AG20443 (cell line): Measurements from ENCODE around the gene KRT4.

ENCODE experiments used
- DNase-seq: peaks from one replicate; pipeline ENCODE4 v3.0.0; 2012; ENCODE audit warnings: low spot score, mixed read lengths

The KRT4 gene

DNA sequence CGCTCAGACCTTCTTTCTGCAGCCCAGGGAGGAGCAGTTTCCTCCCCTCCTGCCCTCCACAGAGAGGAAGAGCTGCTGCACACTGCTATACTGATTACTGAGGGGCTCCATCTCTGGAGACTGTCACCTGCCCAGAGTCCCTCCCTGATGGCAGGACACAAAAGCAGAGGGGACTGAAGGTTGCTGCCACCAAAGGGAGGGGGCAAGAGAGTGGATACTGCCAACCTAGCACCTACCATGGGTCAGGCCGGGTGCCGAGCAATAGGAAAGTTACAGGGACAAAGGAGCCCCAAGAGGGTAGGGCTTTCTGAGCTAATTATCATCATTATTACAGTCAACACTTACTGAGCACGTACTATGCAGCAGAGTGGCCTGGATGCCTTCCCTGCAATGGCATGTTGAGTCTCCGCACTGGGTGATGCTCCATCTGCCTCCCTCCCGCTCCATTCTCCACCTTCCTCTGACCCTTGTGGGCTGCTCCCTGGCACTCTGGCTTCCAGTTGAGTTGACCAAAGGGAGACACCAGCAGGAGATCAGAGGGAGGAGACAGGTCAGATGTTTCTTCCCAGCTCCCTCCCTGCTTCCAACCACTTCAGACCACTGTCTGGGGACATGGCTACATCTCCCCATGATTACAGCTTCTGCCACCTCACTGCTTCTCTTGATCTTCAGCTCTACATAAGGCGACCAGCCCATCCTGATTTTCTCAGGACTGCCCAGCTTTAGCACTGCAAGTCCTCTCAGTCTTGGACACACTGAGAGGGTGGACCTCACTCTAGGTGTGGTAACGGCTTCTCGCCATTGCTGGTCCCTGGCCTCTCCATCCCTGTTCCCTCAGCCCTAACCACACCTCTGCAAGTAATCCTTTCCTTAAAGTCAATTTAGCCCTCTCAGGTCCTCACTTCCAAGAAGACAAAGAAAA is 22.8 kb upstream of the KRT4 start:
- DNase-seq, result no peak

GRCh38 chr12:52836042-52836466 is 22.1 kb upstream of the KRT4 start:
- DNase-seq, result peak; percentile 75

- no peak for DNase-seq
Measured at GRCh38 chr12:52835271-52836041, 21.5 kb upstream of the KRT4 start.

- no peak for DNase-seq
Measured at GRCh38 chr12:52834727-52835001, 20.7 kb upstream of the KRT4 start.

DNA sequence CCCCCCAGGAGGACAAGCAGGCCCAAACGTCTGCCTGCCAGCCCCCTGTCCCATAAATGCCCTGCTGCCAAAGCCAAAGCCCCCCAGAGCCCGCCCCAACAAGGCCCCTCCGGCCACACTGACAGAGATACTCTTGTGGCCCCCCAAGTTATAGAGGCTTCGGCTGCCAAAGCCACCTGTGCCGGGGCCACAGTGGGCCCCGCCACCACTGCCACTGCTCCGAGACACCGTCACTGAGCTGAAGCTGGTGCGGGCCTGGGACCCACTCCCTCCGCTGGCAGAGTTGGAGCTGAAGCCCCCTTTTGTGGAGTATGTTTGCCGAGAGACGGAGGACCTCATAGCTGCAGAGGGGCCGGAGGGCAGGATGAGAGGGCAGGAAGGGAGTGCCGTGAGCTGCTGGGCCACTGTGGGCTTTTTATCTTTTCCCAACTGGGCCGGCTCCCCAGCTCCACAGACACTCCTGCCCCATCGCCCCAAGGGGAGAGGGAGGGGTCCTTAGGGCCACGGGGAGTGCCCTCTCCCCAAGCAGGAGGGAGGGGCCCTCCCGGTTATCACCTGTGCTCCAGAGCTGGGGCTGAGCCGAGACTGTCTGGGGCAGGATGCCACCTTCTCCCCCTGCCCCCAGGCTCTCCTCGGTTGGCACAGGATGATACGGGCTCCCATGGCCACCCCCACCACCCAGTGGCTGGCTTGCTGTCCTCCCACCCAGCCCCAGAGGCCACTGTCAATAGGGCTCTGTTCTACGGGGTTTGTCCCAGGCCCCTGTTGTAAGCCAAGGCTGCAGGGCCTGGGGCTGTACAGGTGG is 20.2 kb upstream of the KRT4 start, which contains the start of gene KRT79:
TSS of gene KRT79 (minus strand) at position 390 of the 805 bp plus-strand sequence. CDS start at position 339, 51 bp downstream.
- DNase-seq, result no peak

DNA sequence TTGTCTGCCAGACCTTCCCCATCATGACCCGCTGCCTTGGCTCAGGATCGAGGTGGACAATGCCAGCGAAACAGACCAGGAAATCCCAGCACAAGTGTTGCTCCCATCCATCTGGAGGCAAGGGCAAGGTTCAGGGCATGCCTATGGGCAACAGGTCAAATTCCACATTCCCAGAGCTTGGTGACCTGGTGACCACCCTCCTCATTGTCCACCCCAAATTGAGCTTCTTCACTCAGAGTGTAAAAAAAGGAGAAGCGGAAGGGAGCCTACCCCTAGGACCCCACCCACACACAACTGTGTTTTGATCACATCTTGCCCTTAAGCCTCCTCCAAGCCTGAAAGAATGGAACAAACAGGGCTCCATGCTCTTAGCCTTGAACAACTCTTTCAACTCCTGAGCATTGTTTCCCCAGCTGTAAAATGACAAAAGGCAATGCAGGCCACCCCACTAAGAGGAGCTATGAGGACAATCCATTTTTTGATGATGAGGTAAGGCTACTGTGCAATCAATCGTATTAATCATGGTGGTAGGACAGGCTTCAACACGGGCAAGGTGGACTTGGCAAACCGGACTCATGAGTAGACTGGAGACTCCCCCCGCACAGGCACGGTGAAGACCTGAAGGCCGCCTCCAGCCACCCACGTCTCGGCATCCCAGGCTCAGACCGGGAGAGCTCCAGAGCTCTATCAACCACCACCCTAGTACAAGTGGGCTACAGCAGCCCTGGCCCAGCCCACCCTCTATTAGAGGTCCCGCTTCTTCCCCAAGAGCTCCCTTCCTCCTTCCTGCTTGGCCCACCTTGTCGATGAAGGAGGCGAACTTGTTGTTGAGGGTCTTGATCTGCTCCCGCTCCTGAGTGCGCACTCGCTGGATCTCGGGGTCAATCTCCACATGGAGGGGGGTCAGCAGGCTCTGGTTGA is 19.3 kb upstream of the KRT4 start:
- DNase-seq, result no peak

DNA sequence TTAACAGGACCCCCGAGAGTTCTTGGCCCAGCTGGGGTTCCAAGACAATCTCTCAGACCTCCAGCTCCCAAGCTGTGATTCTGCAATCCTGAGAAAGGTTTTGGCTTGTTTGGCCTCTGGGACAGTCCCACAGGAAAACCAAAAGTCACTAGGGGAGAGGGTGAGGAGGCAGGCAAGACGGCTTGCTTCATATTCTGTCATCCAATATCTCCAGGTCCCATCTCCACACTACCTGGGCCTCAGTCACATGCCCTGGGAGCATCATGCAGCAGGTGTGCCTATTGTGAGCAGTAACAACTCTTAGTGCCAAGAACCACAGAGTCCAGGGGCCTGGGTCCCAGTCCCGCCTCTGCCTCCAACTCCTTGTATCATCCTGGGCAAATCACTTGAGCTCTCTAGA is 18.5 kb upstream of the KRT4 start:
- no peak for DNase-seq

DNA sequence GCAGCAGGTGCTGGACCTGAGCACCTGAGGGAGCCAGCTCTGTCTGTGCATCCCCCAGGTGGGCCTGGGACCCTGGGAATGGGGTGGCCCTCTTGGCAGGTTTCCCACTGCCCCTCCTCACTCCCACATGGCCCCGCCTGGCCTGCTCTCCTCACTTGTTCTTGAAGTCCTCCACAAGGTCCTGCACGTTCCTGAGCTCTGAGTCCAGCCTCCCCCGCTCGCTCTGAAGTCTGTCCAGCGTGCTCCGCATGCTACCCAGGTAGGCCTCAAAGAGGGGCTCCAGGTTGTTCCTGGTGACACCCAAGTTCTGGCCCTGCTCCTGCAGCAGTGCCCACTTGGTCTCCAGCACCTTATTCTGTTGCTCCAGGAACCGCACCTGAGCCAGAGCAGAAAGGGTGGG is 17.3 kb upstream of the KRT4 start:
- no peak for DNase-seq

DNA sequence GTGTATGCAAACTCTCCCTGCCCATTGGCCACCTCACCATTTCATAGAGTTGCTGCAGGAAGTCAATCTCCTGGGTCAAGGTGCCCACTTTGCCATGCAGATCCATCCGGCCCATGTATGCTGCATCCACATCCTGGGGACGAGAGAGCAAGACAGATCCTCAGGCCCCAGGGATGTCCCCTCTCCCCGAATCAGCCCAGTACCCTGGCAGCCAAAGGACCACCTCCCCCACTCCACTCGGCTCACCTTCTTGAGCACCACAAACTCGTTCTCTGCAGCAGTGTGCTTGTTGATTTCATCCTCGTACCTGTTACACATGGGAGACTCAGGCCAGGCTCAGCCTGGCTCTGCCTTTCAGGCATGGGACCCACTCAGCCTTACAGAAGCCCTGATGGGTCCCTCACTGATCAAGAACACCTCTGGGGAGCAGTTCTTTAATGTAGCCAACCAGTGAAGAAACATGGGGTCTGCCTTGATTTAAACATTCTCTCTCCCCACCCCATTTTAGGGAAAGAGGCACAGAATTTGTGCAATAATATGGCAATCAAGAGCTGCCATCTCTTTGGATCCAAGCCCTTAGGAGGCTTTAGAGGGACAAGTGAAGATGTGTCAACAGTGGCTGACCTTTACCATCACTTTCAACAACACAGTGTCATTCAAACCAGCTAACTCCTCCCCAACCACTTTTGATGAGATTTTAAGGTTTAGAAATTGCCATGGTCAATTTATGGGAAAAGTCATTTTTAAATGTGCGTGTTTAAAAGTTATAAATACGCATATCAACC is 16.3 kb upstream of the KRT4 start:
- DNase-seq, result no peak

DNA sequence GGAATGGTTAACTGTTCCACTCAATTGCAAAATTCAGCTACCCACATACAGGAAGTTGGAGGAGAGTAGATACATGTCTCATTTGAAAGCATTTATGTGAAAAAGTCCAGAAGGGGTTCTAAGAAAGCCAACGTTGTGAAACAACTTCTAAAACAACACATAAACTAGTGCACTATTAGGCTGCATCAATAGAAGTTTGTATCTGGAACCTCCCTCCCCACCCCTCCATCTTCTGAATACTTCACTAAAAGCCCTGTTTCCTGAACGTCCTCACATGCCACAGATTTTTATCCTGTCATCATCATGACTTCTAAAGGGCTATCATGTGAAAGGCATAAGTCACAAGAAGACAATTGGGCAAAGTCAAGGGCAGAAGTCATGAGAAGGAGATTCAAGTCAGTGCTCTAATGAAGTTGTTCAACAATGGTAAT is 14.7 kb upstream of the KRT4 start:
- DNase-seq, result no peak

- DNase-seq, result no peak
Measured at GRCh38 chr12:52828156-52828555, 14.2 kb upstream of the KRT4 start.

DNA sequence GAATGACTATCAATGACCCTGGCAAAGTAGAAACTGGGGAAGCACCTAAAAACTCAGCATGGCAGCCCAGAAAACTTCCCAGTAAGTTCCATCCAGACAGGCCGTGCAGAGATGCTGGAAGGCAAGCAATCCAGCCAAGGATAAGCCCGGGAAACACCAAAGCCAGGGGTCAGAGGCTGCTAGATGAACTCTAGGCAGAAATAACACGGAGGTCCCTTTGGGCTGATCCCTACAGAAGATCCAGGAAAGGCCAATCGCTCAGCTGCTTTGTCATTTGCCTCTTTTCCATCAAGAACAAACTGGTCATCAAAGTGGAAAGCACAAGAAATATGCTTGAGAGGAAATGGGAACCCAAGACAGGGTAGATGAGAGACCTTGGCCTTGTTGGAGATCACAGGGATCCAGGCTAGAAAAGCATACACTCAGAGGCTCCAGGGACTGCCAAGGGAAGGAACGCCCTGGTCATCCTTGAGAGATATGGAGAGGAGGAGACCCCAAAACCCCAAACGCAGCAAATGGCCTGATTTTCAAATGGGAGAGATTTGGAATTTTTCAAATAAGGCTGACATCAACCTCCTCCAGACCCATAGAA is 13.7 kb upstream of the KRT4 start:
- no peak for DNase-seq

DNA sequence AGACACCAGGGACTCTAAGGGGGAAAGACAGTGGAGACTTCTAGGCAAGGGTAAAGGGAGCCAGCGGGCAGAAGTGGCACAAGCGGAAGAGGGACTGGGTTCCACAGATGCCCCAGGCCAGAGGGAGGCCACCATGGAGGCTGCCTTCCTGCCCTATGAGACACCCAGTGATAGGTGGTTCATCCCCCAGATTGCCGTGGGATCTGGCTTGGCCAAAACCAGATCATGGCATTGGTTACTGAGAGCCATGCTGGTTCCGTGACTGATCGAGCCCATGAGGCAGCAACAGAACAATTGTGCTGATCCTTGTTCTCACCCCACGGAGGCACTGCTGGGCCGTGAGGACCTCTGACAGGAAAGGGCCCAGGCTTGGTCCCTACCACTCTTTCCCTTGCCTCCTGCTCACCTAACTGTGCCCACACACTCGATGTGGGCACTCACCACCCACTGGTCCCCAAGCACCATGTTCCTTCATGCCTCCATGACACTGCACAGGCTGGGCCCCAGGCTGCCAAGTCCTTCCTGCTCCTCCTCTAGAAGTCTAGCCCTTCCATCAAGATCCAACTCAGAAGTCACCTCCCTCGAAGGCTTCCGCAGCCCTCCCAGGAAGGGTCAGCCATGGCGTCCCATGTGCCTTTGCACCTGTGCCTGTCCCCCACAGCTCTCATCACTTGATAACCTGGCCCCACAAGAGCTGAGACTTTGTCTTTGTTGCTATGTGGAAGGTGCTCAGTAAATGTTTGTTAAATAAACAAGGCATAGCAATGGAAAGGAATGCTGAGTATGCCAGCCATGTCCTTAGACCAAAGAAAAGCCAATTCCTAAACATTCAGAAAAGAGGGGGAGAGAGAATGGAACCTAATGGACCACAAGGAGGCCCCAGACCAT is 12.9 kb upstream of the KRT4 start:
- DNase-seq, result no peak

- DNase-seq, result no peak
Measured at GRCh38 chr12:52825961-52826360, 12.0 kb upstream of the KRT4 start.

DNA sequence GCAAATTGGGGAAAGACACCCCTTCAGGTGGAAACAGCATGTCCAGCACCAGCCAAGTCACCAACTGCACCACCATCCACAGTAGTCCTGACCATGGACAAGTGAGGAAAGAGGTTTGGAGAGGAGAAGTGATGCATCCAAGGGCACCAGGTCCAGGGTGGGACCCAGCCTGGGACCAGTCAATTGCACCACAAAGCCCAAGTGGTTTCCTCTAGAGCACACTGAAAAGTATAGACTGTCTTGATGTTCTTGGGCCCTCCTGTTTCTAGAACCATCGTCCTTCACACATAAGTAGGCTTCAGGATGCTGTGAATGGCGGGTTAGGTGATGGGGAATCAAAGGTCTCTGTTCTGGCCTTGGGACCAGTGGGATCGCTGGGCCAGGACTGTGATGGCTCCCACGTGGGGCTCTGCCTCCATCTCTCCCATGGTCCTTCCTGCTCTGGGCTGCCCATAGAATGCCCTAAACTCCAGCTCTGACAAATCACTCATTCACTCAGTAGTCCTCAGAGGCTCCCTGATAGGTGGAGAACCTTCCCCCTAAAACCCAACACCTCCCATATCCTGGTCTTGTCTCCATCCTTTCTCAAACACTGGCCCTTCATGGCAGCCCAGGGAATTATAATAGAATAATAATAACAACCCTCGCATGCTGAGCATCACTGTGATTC is 11.0 kb upstream of the KRT4 start:
- DNase-seq, result no peak

DNA sequence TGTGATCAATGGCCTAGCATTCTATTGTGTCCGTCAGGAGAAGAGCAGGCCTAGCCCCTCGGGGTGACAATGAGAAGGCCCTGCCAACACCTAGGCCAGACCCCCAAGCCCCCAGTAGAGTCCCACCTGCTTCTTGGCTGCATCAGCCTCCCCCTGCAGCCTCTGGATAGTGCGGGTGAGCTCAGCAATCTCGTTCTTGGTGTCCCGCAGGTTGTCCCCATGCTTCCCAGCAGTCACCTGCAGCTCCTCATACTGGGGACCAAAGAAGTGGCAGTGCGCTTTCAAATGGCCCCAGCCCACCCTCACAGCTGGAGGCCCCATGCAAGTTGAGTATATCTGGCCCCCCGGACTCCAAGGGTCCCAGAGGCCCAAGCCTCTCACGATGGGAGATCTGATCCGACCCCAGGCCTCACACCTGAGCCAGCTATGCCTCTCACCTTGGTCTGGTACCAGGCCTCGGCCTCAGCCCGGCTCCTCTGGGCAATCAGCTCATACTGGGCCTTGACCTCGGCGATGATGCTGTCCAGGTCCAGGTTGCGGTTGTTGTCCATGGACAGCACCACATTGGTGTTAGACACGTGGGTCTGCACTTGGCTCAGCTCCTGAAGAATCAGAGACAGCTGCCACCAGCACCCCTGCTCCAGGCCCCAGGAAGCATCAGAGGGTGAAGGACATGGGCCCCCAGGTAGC is 10.0 kb upstream of the KRT4 start:
- DNase-seq, result no peak

DNA sequence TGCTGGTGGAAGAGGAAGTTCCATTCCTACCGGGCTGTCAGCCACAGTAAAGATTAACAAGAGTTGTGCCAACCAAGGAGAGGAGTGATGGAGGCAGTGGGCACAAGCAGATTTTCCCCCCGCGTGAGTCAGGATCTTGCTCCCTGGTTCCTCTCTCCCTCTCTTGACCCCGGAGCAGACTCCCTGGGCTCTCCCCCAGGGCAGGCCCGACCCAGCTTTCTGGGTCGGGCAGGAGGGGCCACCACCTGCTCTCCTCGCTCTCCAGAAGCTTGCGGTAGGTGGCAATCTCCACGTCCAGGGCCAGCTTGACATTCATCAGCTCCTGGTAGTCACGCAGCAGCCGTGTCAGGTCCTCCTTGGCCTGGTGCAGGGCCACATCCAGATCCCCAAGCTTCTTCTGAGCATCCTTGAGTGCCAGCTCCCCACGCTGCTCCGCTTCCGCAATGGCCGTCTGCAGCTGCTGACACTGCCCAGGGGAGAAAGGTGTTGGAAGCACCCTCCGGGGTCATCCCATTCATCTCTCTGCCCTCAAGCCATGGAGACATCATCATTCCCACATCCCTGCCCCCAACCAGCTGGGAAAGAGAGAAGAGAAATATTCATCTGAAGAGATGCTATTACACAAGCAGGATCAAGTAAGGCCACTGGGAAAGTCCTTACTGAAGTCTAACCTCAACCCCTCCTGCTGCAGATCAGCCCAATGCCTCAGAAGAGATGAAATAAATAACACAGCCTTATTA is 9.0 kb upstream of the KRT4 start:
- no peak for DNase-seq
